Nephron progenitor cell (in vitro differentiated cells): ENCODE data around the gene GCC2.
A peak's percentile ranks its signal among the peaks of the same experiment; 100 is the strongest.
"Not testable (repeated sequence)": the region's sequence is repeated elsewhere in the genome, so short reads cannot be mapped to it uniquely, and the experiment has no call there.

Source experiments
- DNase-seq: peaks from one replicate; pipeline ENCODE4 v3.0.0; 2021
- H3K27ac Mint-ChIP-seq: 2 replicates; pipeline ENCODE4 v1.8.0; 2021; ENCODE audit warnings: mild to moderate bottlenecking, moderate library complexity, mixed read lengths
- H3K27me3 Mint-ChIP-seq: 2 replicates; pipeline ENCODE4 v1.8.0; 2021; ENCODE audit warnings: mild to moderate bottlenecking, low read depth, mixed read lengths; ENCODE audit not compliant: poor library complexity
- H3K36me3 Mint-ChIP-seq: 2 replicates; pipeline ENCODE4 v1.8.0; 2021; ENCODE audit warnings: low read depth, mixed read lengths
- H3K4me1 Mint-ChIP-seq: 2 replicates; pipeline ENCODE4 v1.8.0; 2021; ENCODE audit warnings: mixed read lengths
- H3K4me3 Mint-ChIP-seq: 2 replicates; pipeline ENCODE4 v1.8.0; 2021; ENCODE audit warnings: mild to moderate bottlenecking, moderate library complexity, mixed read lengths
- H3K9me3 Mint-ChIP-seq: 2 replicates; pipeline ENCODE4 v1.8.0; 2021; ENCODE audit warnings: mild to moderate bottlenecking, moderate library complexity, mixed read lengths
- CTCF ChIP-seq: fragments of 200-600 bp; sonication (generic); IDR thresholded peaks from 2 replicates; pipeline ENCODE4 v1.5.0; 2021; ENCODE audit warnings: antibody characterized with exemption

The GCC2 gene

GRCh38 chr2:108490506-108491122 lies 41.6 kb downstream of the GCC2 start:
- Mint-ChIP-seq H3K4me3 (no peak overlapping the region), H3K27me3 (no peaks in the 10 kb centered on the region), H3K27ac (no peak overlapping the region), H3K36me3 (peaks cover 47% of the 10 kb centered on the region), H3K4me1 (no peaks in the 10 kb centered on the region), H3K9me3 (no peaks in the 10 kb centered on the region)
- TF ChIP-seq CTCF = no peak
- DNase-seq = no peak

- Mint-ChIP-seq H3K27ac (no peak overlapping the region), H3K9me3 (no peaks in the 10 kb centered on the region), H3K27me3 (no peaks in the 10 kb centered on the region), H3K36me3 (peaks cover 46% of the 10 kb centered on the region), H3K4me3 (no peak overlapping the region), H3K4me1 (no peaks in the 10 kb centered on the region)
- no peak for DNase-seq
- TF ChIP-seq CTCF = no peak
Observed at GRCh38 chr2:108491848-108492247, 42.8 kb downstream of the GCC2 start.

- no peak for DNase-seq
- Mint-ChIP-seq H3K36me3 (peaks cover 46% of the 10 kb centered on the region), H3K27me3 (no peaks in the 10 kb centered on the region), H3K4me3 (no peak overlapping the region), H3K27ac (peak overlapping the region; percentile 62), H3K9me3 (no peaks in the 10 kb centered on the region), H3K4me1 (no peaks in the 10 kb centered on the region)
- no peak for TF ChIP-seq CTCF
Observed at GRCh38 chr2:108492364-108492763, 43.4 kb downstream of the GCC2 start.

- not testable (repeated sequence) for H3K27ac Mint-ChIP-seq, H3K9me3 Mint-ChIP-seq, H3K4me1 Mint-ChIP-seq, H3K4me3 Mint-ChIP-seq, DNase-seq, H3K27me3 Mint-ChIP-seq
- peaks cover 56% of the 10 kb centered on the region for H3K36me3 Mint-ChIP-seq
Observed at GRCh38 chr2:108496167-108496566, 47.2 kb downstream of the GCC2 start.

- H3K4me3 Mint-ChIP-seq, DNase-seq, H3K4me1 Mint-ChIP-seq, H3K27ac Mint-ChIP-seq, H3K27me3 Mint-ChIP-seq: not testable (repeated sequence)
- H3K36me3 Mint-ChIP-seq = peaks cover 78% of the 10 kb centered on the region
- peaks cover 18% of the 10 kb centered on the region for H3K9me3 Mint-ChIP-seq
Observed at GRCh38 chr2:108507620-108508019, 58.6 kb downstream of the GCC2 start.

GRCh38 chr2:108512431-108512830 lies 63.4 kb downstream of the GCC2 start:
- not testable (repeated sequence) for DNase-seq, H3K4me1 Mint-ChIP-seq, H3K27ac Mint-ChIP-seq, H3K27me3 Mint-ChIP-seq, H3K4me3 Mint-ChIP-seq, H3K9me3 Mint-ChIP-seq
- peaks cover 47% of the 10 kb centered on the region for H3K36me3 Mint-ChIP-seq

- not testable (repeated sequence) for DNase-seq, H3K4me3 Mint-ChIP-seq, H3K27ac Mint-ChIP-seq, H3K4me1 Mint-ChIP-seq, H3K27me3 Mint-ChIP-seq
- Mint-ChIP-seq H3K9me3 (peaks cover 24% of the 10 kb centered on the region), H3K36me3 (peaks cover 55% of the 10 kb centered on the region)
Observed at GRCh38 chr2:108514478-108514877, 65.5 kb downstream of the GCC2 start.

- H3K9me3 Mint-ChIP-seq = peaks cover 16% of the 10 kb centered on the region
- H3K36me3 Mint-ChIP-seq = peaks cover 38% of the 10 kb centered on the region
- not testable (repeated sequence) for H3K4me3 Mint-ChIP-seq, H3K27me3 Mint-ChIP-seq, H3K27ac Mint-ChIP-seq, H3K4me1 Mint-ChIP-seq, DNase-seq
Observed at GRCh38 chr2:108524688-108525087, 75.7 kb downstream of the GCC2 start.

- not testable (repeated sequence) for H3K27ac Mint-ChIP-seq, DNase-seq, H3K27me3 Mint-ChIP-seq, H3K4me3 Mint-ChIP-seq
- peaks cover 15% of the 10 kb centered on the region for H3K4me1 Mint-ChIP-seq
- peaks cover 32% of the 10 kb centered on the region for H3K36me3 Mint-ChIP-seq
- H3K9me3 Mint-ChIP-seq = peaks cover 10% of the 10 kb centered on the region
Observed at GRCh38 chr2:108525258-108525657, 76.3 kb downstream of the GCC2 start.
